HUDEP-2 (cell line): ENCODE results near the gene COL17A1.

ENCODE experiments used
- DNase-seq, 76 experiments: peaks; one replicate each; lab custom pipeline; 2025; ENCODE audit not compliant: unreplicated experiment in 76 of 76; lab: John Stamatoyannopoulos, UW

COL17A1 gene

DNA sequence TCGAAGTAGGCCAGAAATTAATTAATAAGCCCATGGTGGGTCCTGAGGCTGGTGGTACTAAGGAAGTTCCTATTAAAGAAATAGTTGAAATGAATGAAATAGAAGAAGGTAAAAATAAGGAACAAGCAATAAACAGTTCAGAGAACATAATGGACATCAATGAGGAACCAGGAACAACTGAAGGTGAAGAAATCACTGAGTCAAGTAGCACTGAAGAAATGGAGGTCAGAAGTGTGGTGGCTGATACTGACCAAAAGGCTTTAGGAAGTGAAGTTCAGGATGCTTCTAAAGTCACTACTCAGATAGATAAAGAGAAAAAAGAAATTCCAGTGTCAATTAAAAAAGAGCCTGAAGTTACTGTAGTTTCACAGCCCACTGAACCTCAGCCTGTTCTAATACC is 82.8 kb downstream of the COL17A1 start:
- no peak for DNase-seq

DNA sequence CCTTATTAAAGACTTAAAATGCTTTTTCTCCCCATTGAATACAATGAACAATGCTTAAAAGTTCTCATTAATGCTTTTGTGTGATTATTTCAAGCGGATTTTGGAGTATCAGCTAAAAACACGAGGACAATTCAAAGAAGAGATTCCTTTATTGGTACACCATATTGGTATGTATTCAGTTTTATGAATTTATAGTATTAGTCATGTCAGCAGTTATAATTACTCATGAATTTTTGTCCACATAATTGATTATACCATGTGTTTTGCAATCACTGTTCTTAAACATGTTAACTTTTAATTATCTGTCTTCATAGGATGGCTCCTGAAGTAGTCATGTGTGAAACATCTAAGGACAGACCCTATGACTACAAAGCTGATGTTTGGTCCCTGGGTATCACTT is 86.9 kb downstream of the COL17A1 start:
- DNase-seq: no peak

GRCh38 chr10:103995134-103995533 is 90.5 kb downstream of the COL17A1 start:
- no peak for DNase-seq

DNA sequence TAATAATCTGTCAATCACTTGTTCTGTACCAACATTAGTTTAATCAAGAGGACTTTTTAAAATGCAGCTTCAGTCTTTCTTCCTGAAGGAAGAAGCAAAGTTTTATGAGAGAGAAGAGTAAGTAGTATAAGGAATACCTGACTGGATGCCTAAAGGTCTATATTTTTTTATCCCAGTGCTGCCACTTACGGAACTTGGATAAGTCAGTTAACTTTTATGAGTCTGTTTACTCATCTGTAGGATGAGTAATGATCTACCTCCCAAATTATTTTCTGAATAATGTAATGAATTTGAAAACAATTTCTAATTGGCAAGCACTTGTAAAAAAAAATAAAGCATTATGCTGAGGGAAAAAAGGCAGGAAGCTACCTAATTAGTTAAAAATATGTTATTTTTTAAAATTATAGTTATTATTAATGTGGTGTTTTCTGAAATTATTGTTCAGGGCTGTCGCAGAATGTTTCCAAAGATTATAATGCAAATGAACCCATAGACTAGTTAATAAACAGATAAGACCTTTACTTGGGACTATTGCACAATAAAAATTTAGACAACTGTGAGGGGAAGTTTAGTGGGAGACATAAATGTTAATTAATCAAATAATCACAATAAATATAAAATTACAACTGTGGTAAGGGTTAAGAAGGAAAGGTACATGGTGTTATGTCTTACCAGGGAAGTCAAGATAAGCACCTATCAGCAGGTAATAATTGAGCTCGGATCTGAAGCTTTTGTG is 94.1 kb downstream of the COL17A1 start:
- DNase-seq: no peak

DNA sequence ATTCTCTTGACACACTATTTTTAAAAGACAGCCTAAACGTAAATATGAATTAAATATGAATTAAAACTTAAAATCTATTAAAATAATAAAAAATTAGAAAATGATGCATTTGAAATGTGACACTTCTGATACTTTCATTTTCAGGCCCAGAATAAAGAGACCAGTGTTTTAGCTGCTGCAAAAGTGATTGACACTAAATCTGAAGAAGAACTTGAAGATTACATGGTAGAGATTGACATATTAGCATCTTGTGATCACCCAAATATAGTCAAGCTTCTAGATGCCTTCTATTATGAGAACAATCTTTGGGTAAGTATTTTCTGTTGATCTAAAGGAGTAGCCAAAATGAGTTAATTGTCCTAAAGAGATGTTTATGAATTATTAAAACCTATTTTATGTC is 95.1 kb downstream of the COL17A1 start:
- no peak for DNase-seq

DNA sequence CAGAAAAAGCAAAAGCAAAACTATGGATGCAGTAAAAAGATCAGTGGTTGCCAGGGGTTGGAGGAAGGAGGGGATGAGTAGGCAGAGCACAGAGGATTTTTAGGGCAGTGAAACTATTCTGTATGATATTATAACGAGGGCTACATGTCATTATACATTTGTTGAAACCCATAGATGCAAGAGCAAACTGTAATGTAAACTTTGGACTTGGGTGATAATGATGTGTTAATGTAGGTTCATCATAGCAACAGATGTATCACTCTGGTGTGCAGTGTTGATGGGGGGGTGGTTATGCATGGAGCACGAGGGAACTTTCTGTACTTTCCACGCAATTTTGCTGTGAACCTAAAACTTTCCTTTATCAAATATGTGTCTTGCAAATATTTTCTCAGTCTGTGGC is 95.6 kb downstream of the COL17A1 start:
- DNase-seq: no peak

DNA sequence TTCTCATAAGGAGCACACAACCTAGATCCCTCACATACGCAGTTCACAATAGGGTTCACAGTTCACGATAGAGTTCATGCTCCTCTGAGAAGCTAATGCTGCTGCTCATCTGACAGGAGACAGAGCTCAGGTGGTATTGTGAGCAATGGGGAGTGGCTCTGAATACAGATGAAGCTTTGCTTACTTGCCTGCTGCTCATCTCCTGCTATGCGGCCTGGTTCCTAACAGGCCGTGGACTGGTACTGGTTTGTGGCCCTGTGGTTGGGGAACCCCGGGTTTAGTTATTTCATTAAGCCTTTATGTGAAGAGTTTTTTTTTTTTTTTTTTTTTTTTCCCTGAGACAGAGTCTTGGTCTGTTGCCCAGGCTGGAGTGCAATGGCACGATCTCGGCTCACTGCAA is 99.3 kb downstream of the COL17A1 start:
- no peak for DNase-seq

GRCh38 chr10:103985726-103986125 is 100.0 kb downstream of the COL17A1 start:
- no peak for DNase-seq

DNA sequence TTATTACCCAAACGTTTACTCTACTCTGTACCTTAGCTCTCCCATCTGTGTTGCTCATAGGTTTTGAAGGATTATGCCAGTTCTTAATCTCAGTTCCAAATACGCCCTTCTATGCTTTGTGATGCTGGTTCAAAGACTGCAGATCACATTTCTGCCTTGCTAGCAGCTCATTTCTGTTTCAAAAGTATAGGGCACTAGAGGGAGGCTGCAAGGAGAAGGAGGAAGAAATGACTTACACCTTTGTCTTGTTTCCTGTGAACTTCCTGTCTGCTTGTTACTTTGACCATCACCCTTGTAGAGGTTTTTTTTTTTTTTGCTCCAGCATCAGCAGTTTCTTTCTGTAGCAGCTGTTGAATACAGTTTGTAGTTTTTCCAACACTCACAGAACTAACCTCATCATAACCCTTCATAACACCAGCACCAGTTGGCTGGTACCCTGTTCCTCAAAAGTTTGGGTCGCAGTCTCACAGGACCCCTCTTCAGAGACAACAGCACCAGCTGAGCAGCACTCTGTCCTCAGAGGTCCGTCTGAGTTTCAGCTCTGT is 102.2 kb downstream of the COL17A1 start:
- DNase-seq: no peak

GRCh38 chr10:103982639-103983038 is 103.0 kb downstream of the COL17A1 start:
- no peak for DNase-seq
